GM23338 (cell line): ENCODE data around the gene PAN2.

Experiments used
- CREB1 ChIP-seq: fragments of 250-450 bp; sonication (Bioruptor Pico); IDR thresholded peaks from 2 replicates; pipeline ENCODE4 v1.5.0; 2020; ENCODE audit warnings: low read depth, mild to moderate bottlenecking, moderate library complexity
- CTCF ChIP-seq, 2 experiments: fragments of 200-600 bp in 1 of 2; sonication (generic) in 1 of 2; conservative IDR thresholded peaks; 2 replicates each; pipeline versions ENCODE4 v1.5.1 to v1.6.1; 2016 to 2017; ENCODE audit warnings: antibody characterized with exemption in 2 of 2, low read depth in 2 of 2, mild to moderate bottlenecking in 2 of 2, moderate library complexity in 1 of 2
- ETS1 ChIP-seq: IDR thresholded peaks from 2 replicates; pipeline ENCODE4 v1.6.1; 2016; ENCODE audit warnings: antibody characterized with exemption
- EZH2 ChIP-seq: fragments of 200-600 bp; sonication (generic); IDR thresholded peaks from one replicate; pipeline ENCODE4 v1.8.0; 2017; ENCODE audit warnings: antibody characterized with exemption, mild to moderate bottlenecking, low read depth; ENCODE audit not compliant: unreplicated experiment
- EZH2phosphoT487 ChIP-seq: fragments of 200-600 bp; sonication (generic); IDR thresholded peaks from one replicate; pipeline ENCODE4 v1.8.1; 2018; ENCODE audit warnings: antibody characterized with exemption; ENCODE audit not compliant: unreplicated experiment
- JUNB ChIP-seq: IDR thresholded peaks from one replicate; pipeline ENCODE4 v1.6.1; 2016; ENCODE audit warnings: antibody characterized with exemption; ENCODE audit not compliant: unreplicated experiment
- NANOG ChIP-seq: IDR thresholded peaks from 2 replicates; pipeline ENCODE4 v1.6.1; 2016; ENCODE audit warnings: antibody characterized with exemption, borderline replicate concordance
- POLR2AphosphoS5 ChIP-seq: IDR thresholded peaks from 2 replicates; pipeline ENCODE4 v1.6.1; 2016; ENCODE audit warnings: antibody characterized with exemption, low read depth
- REST ChIP-seq: IDR thresholded peaks from one replicate; pipeline ENCODE4 v1.6.1; 2018; ENCODE audit warnings: antibody characterized with exemption; ENCODE audit not compliant: unreplicated experiment
- STAT1 ChIP-seq: IDR thresholded peaks from one replicate; pipeline ENCODE4 v1.6.1; 2016; ENCODE audit warnings: antibody characterized with exemption; ENCODE audit not compliant: unreplicated experiment
- ZNF114 ChIP-seq: fragments of 250-450 bp; sonication (Bioruptor Pico); IDR thresholded peaks from 2 replicates; pipeline ENCODE4 v1.5.0; 2020; ENCODE audit warnings: mild to moderate bottlenecking, moderate library complexity
- ZNF331 ChIP-seq: fragments of 250-450 bp; sonication (Bioruptor Pico); IDR thresholded peaks from 2 replicates; pipeline ENCODE4 v1.5.0; 2020; ENCODE audit warnings: low read depth, mild to moderate bottlenecking, moderate library complexity
- ZNF462 ChIP-seq: fragments of 250-450 bp; sonication (Bioruptor Pico); IDR thresholded peaks from 2 replicates; pipeline ENCODE4 v1.5.0; 2020; ENCODE audit warnings: mild to moderate bottlenecking, moderate library complexity

GRCh38 chr12:56382611-56383010 lies 48.8 kb upstream of the PAN2 start:
- no peak for TF ChIP-seq EZH2phosphoT487
- TF ChIP-seq CTCF (conservative IDR thresholded peaks at IDR 0.05; ENCODE audit: low read depth in 2 of 2) = no peak
- no peak for TF ChIP-seq POLR2AphosphoS5
- TF ChIP-seq NANOG = no peak
- TF ChIP-seq EZH2 = no peak
- TF ChIP-seq CREB1 (CRISPR knock-in tag) = no peak
- TF ChIP-seq REST = no peak
- no peak for TF ChIP-seq JUNB
- TF ChIP-seq STAT1 = no peak
- no peak for TF ChIP-seq ZNF114 (CRISPR knock-in tag)
- TF ChIP-seq ETS1 = no peak
- no peak for TF ChIP-seq ZNF331 (CRISPR knock-in tag)
- TF ChIP-seq ZNF462 (CRISPR knock-in tag) = no peak
